NCI-H1105 treated with DMSO at 0.1 percent for 48 hours (cell line): Measurements from ENCODE around the gene ZNF148.

Experiments
- DNase-seq: peaks from one replicate; lab custom pipeline; 2025; lab: John Stamatoyannopoulos, UW

Gene ZNF148

GRCh38 chr3:125189378-125190165, 185.6 kb downstream of the ZNF148 start:
- no peak for DNase-seq

- DNase-seq = no peak
Observed at GRCh38 chr3:125188955-125189354, 186.2 kb downstream of the ZNF148 start.

- no peak for DNase-seq
Observed at GRCh38 chr3:125187599-125187910, 187.6 kb downstream of the ZNF148 start.

GRCh38 chr3:125186800-125187598, 188.1 kb downstream of the ZNF148 start:
- DNase-seq = no peak

- no peak for DNase-seq
Observed at GRCh38 chr3:125186261-125186787, 188.8 kb downstream of the ZNF148 start.

- no peak for DNase-seq
Observed at GRCh38 chr3:125185805-125186204, 189.3 kb downstream of the ZNF148 start.

- DNase-seq = no peak
Observed at GRCh38 chr3:125179884-125180240, 195.3 kb downstream of the ZNF148 start.

- DNase-seq = no peak
Observed at GRCh38 chr3:125179143-125179883, 195.8 kb downstream of the ZNF148 start.

- no peak for DNase-seq
Observed at GRCh38 chr3:125177746-125178145, 197.4 kb downstream of the ZNF148 start.
